ENCODE data around the gene FCHSD2. TPM values are rescaled to one million over a fixed set of nuclear protein-coding genes. Genes with fewer than 3 reads are reported as not detected.

The FCHSD2 gene
- total RNA-seq, 1 donor from 2014 or later, result 69.5 TPM

DNA sequence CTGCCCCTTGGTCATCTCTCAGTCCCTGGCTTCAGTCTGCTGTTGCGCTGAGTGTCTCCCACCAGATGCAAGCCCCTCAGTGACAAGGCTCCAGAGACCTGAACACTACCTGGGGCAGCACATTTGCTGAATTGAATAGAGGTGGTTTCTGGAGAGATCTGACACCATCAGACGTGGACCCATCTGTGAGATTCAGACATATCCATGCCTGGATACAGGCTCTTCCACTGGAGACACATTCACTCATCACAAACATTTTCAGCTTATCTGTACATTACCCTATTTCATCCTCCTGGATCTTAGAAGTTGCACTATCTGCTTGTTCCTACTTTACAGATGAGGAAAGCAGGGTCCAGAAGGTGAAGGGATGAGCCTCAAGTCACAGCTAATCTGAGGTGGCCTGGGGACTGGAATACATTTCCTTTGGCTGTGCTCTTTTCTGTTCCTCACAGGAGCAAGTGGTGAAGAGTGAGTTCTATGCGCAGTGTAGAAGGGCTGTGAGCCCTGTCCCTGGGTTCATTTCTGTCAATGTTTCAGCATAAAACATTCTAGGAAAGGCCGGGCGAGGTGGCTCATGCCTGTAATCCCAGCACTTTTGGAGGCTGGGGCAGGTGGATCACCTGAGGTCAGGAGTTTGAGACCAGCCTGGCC, 308.9 kb downstream of the FCHSD2 start:
- TF ChIP-seq, protein P1, sequence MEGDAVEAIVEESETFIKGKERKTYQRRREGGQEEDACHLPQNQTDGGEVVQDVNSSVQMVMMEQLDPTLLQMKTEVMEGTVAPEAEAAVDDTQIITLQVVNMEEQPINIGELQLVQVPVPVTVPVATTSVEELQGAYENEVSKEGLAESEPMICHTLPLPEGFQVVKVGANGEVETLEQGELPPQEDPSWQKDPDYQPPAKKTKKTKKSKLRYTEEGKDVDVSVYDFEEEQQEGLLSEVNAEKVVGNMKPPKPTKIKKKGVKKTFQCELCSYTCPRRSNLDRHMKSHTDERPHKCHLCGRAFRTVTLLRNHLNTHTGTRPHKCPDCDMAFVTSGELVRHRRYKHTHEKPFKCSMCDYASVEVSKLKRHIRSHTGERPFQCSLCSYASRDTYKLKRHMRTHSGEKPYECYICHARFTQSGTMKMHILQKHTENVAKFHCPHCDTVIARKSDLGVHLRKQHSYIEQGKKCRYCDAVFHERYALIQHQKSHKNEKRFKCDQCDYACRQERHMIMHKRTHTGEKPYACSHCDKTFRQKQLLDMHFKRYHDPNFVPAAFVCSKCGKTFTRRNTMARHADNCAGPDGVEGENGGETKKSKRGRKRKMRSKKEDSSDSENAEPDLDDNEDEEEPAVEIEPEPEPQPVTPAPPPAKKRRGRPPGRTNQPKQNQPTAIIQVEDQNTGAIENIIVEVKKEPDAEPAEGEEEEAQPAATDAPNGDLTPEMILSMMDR (IDR thresholded peaks at IDR 0.05), result no peak
- DNase-seq (ENCODE audit: low spot score), result no peak
- Mint-ChIP-seq H3K4me3 (ENCODE audit: unreplicated experiment) (no peak overlapping the region), H3K4me1 (ENCODE audit: low read depth) (peaks cover 48% of the 10 kb centered on the region), H3K36me3 (ENCODE audit: low read depth) (peaks cover 4% of the 10 kb centered on the region), H3K27ac (ENCODE audit: unreplicated experiment) (peak overlapping the region; percentile 77), H3K9me3 (ENCODE audit: low read depth) (no peaks in the 10 kb centered on the region), H3K27me3 (ENCODE audit: low read depth) (no peaks in the 10 kb centered on the region)

DNA sequence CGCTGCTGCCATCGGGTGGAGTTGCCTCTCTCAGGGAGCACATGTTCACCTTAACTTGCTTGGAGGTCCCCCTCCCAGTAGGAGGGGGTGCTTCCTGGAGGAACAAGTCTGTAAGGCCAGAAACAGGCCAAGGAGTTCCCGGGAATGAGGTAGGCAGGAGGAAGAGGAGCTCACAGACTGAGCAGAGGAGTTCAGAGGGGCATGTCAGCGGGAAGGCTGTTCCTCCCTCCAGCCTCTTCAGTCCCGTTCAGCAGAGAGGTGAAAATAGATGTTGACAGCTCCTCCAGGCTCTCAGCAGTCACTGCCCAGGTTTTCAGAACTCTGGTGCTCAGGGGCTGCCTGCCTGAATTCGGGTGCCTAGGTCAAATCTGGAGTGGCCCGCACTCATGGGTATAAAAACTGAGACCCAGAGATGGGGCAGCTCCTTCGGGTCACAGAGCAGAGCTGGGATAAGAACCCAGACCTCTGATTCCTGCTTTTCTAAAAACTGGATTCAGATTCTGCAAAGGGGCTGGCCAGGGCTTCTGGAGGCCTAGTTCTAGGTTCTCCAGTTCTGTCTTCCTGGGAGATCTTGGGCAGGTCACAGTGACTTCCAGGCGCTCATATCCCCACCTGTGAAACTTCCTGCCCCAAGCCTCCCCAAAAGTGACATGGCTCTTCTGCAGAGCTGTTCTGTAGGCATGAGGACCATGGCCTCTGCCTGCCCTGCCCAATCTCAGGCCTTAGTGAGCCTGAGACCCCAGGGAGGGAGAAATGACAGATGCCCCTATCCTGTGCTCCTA, 309.6 kb downstream of the FCHSD2 start:
- H3K27me3 Mint-ChIP-seq (ENCODE audit: low read depth), result no peaks in the 10 kb centered on the region
- DNase-seq (ENCODE audit: low spot score), result no peak
- H3K36me3 Mint-ChIP-seq (ENCODE audit: low read depth), result peaks cover 4% of the 10 kb centered on the region
- no peak overlapping the region for H3K27ac Mint-ChIP-seq (ENCODE audit: unreplicated experiment)
- H3K9me3 Mint-ChIP-seq (ENCODE audit: low read depth), result no peaks in the 10 kb centered on the region
- H3K4me3 Mint-ChIP-seq (ENCODE audit: unreplicated experiment), result no peak overlapping the region
- TF ChIP-seq, protein P1 (IDR thresholded peaks at IDR 0.05), result no peak
- peaks cover 48% of the 10 kb centered on the region for H3K4me1 Mint-ChIP-seq (ENCODE audit: low read depth)

DNA sequence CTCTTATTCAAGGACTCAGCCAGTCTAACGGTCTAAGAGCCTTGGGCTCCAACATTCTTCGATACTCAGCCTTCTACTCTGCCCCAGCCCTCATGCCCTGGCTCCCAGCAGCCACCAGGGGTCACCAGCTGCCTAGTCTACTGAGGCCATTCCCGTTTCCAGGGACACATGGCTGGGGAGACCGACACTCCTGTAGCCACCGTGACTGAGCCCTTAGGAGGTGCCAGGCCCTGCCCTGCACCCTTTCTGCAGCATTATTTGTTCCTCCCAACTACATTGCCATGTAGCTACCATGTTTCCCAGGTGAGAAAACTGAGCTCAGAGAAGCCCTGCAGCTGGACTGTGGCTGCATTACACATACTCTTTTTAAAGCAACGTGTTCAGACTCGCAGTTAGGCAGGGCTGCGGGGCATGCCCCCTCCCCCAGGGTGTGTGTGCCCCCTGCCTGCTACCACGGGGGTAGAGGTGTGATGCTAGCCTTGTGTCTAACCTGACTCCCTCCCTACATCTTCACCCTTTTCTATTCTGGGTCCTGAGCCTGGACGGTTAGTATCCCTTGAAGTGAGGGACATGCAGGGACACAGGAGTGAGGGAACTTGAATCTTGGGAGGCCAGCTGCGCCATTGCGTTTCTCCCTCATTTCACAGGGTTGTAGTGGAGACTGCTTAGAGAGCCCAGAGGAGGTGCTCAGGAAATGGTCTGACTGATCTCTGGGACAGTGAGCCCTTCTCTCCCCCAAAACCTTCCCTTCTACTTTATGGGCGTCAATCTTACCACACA, 310.4 kb downstream of the FCHSD2 start:
- Mint-ChIP-seq H3K4me1 (ENCODE audit: low read depth) (peaks cover 48% of the 10 kb centered on the region), H3K9me3 (ENCODE audit: low read depth) (no peaks in the 10 kb centered on the region), H3K27ac (ENCODE audit: unreplicated experiment) (no peak overlapping the region), H3K36me3 (ENCODE audit: low read depth) (peaks cover 4% of the 10 kb centered on the region), H3K4me3 (ENCODE audit: unreplicated experiment) (no peak overlapping the region), H3K27me3 (ENCODE audit: low read depth) (no peaks in the 10 kb centered on the region)
- TF ChIP-seq, protein P1 (IDR thresholded peaks at IDR 0.05), result peak; percentile 98
- DNase-seq (ENCODE audit: low spot score), result no peak

DNA sequence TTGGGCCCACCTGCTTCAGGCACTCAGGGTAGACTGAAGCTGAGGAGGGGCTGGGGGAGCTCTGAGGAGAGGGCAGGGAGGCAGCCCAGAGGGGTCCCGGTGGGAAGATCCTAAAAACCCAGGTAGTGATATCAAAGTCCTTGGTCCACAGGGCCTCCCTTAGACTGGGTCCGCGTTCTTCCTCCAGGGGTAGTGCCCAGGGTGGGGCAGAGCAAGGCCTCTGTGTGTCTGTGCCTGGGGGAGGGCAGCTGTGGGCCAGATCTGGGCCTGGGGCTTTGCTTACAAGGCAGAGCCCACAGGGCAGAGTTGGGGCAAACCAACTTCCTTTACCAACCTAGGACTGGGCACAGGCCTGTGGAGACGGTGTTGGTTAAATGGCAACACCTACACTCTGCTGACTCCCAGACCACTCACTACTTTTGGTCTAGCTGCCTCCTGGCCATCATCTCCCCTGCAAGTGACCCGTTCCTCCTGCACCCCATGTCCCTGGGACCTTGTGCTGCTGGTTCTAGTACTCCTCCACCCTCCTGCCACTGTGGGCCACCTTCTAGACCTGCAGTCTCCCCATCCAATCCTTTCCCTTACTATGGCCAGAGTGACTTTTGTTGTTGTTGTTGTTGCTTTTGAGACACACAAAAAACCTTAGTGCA, 312.1 kb downstream of the FCHSD2 start:
- Mint-ChIP-seq H3K9me3 (ENCODE audit: low read depth) (no peaks in the 10 kb centered on the region), H3K27me3 (ENCODE audit: low read depth) (no peaks in the 10 kb centered on the region), H3K4me3 (ENCODE audit: unreplicated experiment) (no peak overlapping the region), H3K4me1 (ENCODE audit: low read depth) (peaks cover 34% of the 10 kb centered on the region), H3K36me3 (ENCODE audit: low read depth) (peaks cover 2% of the 10 kb centered on the region), H3K27ac (ENCODE audit: unreplicated experiment) (no peak overlapping the region)
- TF ChIP-seq, protein P1 (IDR thresholded peaks at IDR 0.05), result no peak
- DNase-seq (ENCODE audit: low spot score), result no peak

DNA sequence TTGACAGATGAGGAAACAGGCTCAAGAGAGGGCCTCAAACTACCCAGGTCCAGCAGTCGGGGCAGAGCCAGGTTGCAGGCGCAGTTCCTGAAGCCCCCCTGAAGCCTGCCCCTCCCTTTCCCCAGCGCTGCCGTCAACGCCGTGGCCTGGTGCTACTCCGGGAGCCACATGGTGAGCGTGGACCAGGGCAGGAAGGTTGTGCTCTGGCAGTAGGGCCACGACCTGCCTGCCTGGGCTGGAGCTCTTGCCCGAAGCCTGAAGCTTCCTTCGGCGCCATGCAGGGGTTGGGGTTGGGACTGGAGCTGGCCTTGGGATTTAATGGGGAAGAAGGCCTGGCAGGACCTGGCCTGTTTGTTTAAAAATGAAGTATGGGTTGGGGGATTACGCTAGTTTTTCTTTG, 312.9 kb downstream of the FCHSD2 start:
- TF ChIP-seq, protein P1 (IDR thresholded peaks at IDR 0.05), result no peak
- no peaks in the 10 kb centered on the region for H3K9me3 Mint-ChIP-seq (ENCODE audit: low read depth)
- peaks cover 26% of the 10 kb centered on the region for H3K4me1 Mint-ChIP-seq (ENCODE audit: low read depth)
- H3K4me3 Mint-ChIP-seq (ENCODE audit: unreplicated experiment), result no peak overlapping the region
- no peaks in the 10 kb centered on the region for H3K27me3 Mint-ChIP-seq (ENCODE audit: low read depth)
- no peak for DNase-seq (ENCODE audit: low spot score)
- H3K36me3 Mint-ChIP-seq (ENCODE audit: low read depth), result no peaks in the 10 kb centered on the region
- H3K27ac Mint-ChIP-seq (ENCODE audit: unreplicated experiment), result no peak overlapping the region
